ENCODE data around the gene EGLN1.
"Not testable (repeated sequence)": the region's sequence is repeated elsewhere in the genome, so short reads cannot be mapped to it uniquely, and the experiment has no call there.

The EGLN1 gene

DNA sequence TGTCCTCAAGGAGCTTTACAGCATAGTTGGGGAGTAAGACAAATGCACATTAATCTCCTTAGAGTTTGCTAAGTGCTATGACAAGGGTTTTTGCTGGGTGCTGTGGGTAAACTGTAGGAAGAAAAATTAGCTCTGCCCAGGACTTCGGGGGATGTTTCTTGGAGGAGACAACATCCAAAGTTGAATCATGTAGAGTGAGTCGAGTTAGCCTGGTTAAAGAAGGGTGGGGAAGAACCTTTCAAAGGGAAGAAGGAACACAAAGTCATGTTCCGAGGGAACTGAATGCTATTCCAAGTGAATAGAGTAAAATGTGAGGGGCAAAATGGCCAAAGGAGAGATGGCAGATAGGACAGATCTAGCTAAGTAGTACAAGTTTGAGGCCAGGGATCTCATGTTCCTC is 66.9 kb downstream of the EGLN1 start:
- ChIA-PET CTCF (interaction anchor here (0.9 to 1.4 kb wide), 5 partner anchors 8 to 251 kb away, joined by 3 to 7 read pairs (median 3); no protein-coding TSS in a partner anchor), POLR2A (no interaction called here)
- no peak for DNase-seq (ENCODE audit: extremely low spot score)
- TF ChIP-seq, protein P1, sequence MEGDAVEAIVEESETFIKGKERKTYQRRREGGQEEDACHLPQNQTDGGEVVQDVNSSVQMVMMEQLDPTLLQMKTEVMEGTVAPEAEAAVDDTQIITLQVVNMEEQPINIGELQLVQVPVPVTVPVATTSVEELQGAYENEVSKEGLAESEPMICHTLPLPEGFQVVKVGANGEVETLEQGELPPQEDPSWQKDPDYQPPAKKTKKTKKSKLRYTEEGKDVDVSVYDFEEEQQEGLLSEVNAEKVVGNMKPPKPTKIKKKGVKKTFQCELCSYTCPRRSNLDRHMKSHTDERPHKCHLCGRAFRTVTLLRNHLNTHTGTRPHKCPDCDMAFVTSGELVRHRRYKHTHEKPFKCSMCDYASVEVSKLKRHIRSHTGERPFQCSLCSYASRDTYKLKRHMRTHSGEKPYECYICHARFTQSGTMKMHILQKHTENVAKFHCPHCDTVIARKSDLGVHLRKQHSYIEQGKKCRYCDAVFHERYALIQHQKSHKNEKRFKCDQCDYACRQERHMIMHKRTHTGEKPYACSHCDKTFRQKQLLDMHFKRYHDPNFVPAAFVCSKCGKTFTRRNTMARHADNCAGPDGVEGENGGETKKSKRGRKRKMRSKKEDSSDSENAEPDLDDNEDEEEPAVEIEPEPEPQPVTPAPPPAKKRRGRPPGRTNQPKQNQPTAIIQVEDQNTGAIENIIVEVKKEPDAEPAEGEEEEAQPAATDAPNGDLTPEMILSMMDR (IDR thresholded peaks at IDR 0.05; ENCODE audit: control extremely low read depth, extremely low read depth, low read depth, missing control alignments), result no peak

DNA sequence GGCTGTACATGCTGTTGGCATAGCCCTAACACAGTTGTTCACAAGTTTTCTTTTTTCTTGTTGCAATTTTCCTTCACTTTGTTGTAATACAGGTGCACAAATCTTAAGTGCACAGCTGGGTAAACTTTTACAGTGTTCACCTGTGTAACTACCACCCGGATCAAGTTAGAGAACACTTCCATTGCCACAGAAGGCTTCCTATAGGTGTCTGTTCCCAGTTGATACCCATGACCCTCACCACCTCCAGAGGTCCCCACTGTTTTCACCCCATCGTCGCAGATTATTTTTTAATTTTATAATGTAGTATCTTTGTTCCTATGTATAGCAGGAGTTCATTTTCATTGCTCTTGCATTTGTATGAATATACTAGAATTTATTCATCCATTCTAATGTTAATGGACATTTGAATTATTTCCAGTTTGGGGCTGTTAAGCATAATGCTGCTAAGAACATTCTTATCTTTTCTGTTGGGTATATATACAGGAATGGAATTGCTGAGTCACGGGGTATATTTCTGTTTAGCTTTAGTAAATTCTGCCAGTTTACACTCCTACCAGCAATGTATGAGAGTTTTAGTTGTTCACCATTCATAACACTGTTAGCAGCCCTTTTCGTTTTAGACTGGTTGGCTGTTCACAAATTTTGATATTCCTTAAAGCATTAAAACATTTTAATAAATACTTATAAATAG is 67.6 kb downstream of the EGLN1 start:
- DNase-seq (ENCODE audit: extremely low spot score), result no peak

DNA sequence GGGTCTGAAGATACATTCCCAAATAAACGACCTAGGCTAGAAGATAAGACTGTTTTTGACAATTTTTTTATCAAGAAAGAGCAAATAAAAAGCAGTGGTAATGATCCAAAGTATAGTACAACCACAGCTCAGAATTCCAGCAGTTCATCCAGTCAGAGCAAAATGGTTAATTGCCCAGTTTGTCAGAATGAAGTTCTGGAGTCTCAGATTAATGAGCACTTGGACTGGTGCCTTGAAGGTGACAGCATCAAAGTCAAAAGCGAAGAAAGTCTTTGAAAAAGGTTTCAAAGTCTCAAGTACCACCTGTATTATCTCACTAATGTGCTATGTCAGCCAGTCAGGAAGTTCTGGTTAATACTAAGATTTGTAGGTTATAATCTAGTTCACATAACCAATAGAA is 69.0 kb downstream of the EGLN1 start:
- DNase-seq (ENCODE audit: extremely low spot score), result no peak
- ChIA-PET CTCF (no interaction called here), POLR2A (no interaction called here)
- TF ChIP-seq, protein P1 (IDR thresholded peaks at IDR 0.05; ENCODE audit: control extremely low read depth, extremely low read depth, low read depth, missing control alignments), result no peak

More for the DNA sequence above, 67.6 kb downstream of the EGLN1 start:
- ChIA-PET POLR2A (no interaction called here), CTCF (interaction anchor here (0.9 to 1.2 kb wide), 4 partner anchors 9 to 251 kb away, joined by 3 to 7 read pairs (median 3); no protein-coding TSS in a partner anchor)
- TF ChIP-seq, protein P1 (IDR thresholded peaks at IDR 0.05; ENCODE audit: control extremely low read depth, extremely low read depth, low read depth, missing control alignments), result no peak

DNA sequence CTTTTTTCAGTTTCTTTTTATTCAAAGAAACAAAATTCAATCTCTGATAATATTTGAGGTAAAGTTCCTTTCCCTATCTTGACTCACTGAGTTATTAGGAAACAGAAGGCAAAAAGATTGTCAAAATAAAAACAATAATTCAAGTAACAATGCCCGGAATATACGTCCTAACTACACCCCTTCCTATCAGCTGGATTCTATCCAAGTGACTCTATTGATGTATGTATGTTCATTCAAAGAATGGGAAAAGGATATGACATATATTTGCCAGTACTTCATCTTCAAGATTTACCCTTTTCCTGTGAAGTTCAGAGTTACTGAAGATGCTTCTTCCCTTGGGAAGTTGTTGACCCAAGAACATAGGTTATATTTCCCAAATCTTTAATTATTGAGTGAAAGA is 70.3 kb downstream of the EGLN1 start:
- TF ChIP-seq, protein P1 (IDR thresholded peaks at IDR 0.05; ENCODE audit: control extremely low read depth, extremely low read depth, low read depth, missing control alignments), result no peak
- DNase-seq (ENCODE audit: extremely low spot score), result no peak
- CTCF ChIA-PET, result interaction anchor here (0.8 to 2.2 kb wide), 4 partner anchors 11 to 251 kb away, joined by 3 to 7 read pairs (median 5); partner anchors contain the start of genes EXOC8 and SPRTN
- POLR2A ChIA-PET, result no interaction called here

DNA sequence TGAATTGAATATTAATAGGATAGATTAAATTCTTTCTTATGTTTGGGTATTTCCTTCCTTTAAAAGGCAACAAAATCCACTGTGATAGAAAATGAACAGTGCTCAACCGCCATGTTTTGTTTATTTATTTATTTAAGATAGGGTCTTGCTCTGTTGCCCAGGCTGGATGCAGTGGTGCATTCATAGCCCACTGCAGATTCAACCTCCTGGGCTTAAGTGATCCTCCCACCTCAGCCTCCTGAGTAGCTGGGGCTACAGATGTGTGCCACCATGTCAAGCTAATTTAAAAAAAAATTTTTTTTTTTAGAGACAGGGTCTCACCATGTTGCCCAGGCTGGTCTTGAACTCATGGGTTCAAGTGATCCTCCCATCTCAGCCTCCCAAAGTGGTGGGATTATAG is 73.2 kb downstream of the EGLN1 start:
- POLR2A ChIA-PET; DNase-seq (ENCODE audit: extremely low spot score): not testable (repeated sequence)
- CTCF ChIA-PET, result interaction anchor here (1.1 to 2.2 kb wide), 4 partner anchors 9 to 241 kb away, joined by 3 to 13 read pairs (median 4); partner anchors contain the start of genes EXOC8 and SPRTN

DNA sequence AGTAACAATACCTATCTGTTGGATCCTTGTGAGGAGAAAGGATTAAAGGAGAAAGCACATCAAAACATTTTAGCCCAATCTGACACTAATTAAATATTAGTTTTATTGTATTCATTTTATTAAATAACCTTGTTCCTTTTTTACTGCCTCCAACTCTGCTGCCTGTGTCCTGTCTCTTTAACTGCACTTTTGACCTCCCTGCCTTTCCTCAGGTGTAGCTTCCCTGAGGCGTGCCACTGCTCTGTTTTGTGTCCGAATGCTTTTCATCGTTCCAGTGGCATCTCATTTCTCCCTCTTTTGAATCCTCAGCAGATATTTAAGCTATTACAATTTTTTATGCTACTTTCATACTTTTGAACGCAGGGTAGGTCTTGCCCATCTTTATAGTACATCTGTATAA is 73.6 kb downstream of the EGLN1 start:
- no peak for DNase-seq (ENCODE audit: extremely low spot score)
- TF ChIP-seq, protein P1 (IDR thresholded peaks at IDR 0.05; ENCODE audit: control extremely low read depth, extremely low read depth, low read depth, missing control alignments), result no peak
- ChIA-PET CTCF (interaction anchor here (1.1 to 2.2 kb wide), 3 partner anchors 9 to 242 kb away, joined by 4 to 13 read pairs (median 4); partner anchors contain the start of genes EXOC8 and SPRTN), POLR2A (no interaction called here)

DNA sequence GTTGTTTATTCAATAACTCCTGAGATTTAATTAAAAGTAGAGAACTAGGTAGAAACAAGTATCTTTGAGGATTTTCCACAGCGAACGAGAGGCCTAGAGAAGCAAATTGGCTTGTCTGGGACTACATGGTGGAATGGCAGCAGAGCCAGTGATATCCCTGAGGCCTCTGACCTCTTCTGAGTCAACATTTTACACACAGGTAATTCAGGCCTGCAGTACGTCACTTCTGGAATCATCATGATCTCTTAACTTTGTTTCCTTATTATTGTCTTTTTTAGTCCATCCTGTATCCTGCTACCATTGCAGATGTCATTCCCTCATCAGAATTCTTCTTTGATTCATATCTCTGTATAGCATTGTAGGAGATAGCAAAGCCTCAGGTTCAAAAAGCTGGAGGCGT is 74.1 kb downstream of the EGLN1 start:
- ChIA-PET CTCF (interaction anchor here (1.1 to 2.2 kb wide), 2 partner anchors 10 kb away, joined by 4 to 13 read pairs; partner anchors contain the start of genes EXOC8 and SPRTN), POLR2A (no interaction called here)
- DNase-seq (ENCODE audit: extremely low spot score), result no peak
- TF ChIP-seq, protein P1 (IDR thresholded peaks at IDR 0.05; ENCODE audit: control extremely low read depth, extremely low read depth, low read depth, missing control alignments), result no peak
